IPS DF 4.7 (cell line): ENCODE measurements around the gene CALCOCO2.
A peak's percentile ranks its signal among the peaks of the same experiment; 100 is the strongest.

Experiments
- DNase-seq: peaks from one replicate; pipeline ENCODE4 v3.0.0-alpha.2; 2013; ENCODE audit warnings: low spot score; ENCODE audit errors: extremely low read depth

Gene CALCOCO2

GRCh38 chr17:48873209-48873608 lies 42.4 kb downstream of the CALCOCO2 start:
- no peak for DNase-seq

- DNase-seq, result no peak
Measured at GRCh38 chr17:48873696-48874443, 43.0 kb downstream of the CALCOCO2 start.

DNA sequence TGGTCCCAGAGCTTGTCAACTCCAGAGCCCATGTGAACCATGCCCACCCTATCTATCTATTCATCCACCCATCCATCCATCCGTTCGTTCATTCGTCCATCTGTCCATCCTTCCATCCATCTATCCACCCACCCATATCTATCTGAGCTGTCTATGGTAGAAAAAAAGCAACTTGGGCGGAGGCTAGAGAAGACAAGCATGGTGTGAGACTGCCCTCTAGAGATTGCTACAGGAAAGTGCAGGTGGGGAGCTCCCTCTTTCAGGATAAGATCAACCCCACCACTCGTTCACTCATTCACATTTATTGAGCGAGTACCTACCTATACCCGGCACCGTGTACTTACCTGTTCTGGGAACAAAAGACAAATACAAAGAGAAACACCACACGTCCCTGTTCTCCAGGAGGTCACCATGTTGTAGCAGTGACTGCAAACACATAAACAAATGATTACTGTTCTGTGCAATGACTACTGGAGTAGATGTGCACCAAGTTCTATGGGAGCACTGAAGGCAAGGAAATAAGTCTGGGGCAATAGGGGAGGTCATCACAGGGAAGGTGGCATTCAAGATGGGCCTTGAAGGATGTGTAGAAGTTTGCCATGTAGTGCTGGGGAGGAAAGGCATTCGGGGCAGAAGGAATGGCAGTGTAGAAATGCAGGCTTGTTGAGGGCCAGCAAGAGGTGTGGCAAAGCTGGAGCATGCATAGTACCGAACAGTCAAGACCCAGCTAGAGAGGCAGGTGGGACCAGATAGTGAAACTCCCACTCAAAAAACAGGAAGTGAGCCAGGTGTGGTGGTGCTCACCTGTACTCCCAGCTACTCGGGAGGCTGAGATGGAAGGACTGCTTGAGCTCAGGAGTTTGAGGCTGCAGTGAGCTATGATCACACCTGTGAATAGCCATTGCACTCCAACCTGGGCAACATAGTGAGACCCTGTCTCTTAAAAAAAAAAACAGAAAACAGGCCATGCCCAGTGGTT lies 48.4 kb downstream of the CALCOCO2 start:
- peak; percentile 71 for DNase-seq

GRCh38 chr17:48882272-48882671 lies 51.4 kb downstream of the CALCOCO2 start:
- DNase-seq, result no peak

DNA sequence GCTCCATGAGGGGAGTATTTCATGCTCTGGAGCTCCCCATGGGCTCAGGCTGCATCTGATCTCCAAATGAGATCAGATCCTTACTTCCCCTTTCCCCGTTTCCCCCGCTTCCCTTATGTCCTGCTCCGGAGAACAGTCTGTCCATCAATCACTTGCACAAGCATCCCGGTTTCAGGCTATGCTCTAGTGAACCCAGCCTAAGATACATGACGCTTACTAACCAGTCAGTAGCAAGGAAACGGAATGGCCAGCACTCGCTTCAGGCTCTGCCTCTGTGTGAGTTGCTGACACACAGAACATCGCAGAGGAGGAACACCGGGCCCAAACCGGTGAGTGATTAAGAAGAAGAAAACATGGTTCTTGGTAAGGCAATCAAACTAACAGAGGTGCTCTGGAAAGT lies 52.3 kb downstream of the CALCOCO2 start:
- no peak for DNase-seq

- no peak for DNase-seq
Measured at GRCh38 chr17:48890086-48890485, 59.3 kb downstream of the CALCOCO2 start.

DNA sequence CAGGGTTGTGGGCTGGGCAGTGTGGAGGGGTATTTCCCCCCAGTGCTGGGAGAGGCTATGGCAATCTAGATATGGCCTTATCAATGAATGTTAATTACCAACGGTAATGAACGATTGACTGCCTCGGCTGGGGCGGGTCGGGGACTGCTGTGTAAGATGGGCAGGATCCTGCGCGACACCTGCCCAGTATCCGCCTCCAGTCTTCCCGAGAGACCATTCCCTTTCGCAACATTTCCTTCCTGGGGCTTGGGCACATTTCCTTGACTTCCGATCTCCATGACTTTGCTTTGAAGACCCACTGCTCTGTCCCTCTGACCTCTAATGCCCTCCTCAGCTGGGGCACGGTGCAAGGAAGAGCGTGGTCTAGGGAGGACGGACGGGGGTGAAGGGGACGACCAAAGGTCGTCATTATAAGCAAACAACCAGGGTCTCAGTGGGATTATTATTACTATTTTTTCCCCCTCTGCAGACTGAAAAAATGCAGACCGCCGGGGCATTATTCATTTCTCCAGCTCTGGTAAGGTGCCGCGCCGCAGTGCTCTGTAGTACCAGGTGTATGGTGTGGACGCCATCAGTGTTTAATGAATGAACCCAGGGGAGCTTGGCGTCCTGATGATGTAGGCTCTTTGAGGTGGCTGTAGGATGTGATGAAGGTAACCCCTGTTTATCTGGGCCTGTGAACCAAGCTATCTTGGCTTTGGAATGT lies 62.3 kb downstream of the CALCOCO2 start:
- DNase-seq, result no peak

GRCh38 chr17:48893646-48894508 lies 63.0 kb downstream of the CALCOCO2 start:
- DNase-seq, result no peak

GRCh38 chr17:48894886-48895285 lies 64.1 kb downstream of the CALCOCO2 start:
- DNase-seq, result no peak

GRCh38 chr17:48901241-48901640 lies 70.4 kb downstream of the CALCOCO2 start:
- DNase-seq, result no peak

DNA sequence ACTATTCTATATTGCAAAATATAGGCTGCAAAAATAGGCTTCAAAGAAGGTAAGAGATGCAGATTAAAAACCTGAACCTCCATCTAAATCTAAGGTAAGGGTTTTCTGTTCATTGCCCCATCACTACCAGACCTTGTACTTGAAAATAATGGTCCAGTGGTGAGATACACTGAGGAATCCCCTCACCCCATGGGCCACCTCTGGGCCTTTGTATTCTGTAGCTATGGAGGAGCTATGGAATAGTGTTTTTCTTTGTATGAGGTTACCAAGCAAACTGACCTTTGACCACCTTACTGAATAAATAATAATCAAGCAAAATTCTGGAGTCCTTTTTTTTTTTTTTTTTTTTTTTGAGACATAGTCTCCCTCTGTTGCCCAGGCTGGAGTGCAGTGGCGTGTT lies 72.6 kb downstream of the CALCOCO2 start:
- DNase-seq, result no peak

DNA sequence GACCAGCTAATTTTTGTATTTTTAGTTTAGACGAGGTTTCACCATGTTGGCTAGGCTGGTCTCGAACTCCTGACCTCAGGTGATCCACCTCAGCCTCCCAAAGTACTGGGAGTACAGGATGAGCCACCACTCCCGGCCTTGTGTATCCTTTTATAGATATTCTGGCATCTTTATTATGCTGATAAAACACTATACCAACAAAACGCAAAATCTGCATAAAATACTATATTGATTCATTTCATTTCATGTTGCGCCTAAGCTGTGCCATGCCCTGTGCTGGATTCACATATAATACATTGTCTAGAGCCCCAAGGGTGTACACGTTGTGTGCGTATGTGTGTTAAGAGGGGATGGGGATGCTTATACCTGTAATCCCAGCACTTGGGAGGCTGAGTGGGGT lies 73.6 kb downstream of the CALCOCO2 start:
- DNase-seq, result no peak

DNA sequence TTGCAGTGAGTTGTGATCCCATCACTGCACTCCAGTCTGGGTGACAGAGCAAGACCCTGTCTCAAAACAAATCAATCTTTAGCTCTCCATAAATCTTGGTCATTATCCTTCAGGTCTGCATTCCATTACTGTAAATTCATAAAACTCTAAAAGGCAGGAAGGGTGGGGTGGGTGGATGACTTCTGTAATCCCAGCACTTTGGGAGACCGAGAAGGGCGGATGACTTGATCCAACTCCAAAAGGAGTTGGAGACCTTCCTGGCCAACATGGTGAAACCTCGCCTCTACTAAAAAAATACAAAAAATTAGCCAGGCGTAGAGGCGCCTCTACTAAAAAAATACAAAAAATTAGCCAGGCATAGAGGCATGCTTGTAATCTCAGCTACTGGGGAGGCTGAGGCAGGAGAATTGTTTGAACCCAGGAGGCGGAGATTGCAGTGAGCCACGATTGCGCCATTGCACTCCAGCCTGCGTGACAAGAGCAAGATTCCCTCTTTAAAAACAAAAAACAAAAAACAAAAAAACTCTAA lies 75.2 kb downstream of the CALCOCO2 start:
- DNase-seq, result no peak

GRCh38 chr17:48907713-48908046 lies 76.8 kb downstream of the CALCOCO2 start:
- no peak for DNase-seq

- peak; percentile 82 for DNase-seq
Measured at GRCh38 chr17:48908047-48908843, 77.4 kb downstream of the CALCOCO2 start, which contains the start of gene UBE2Z. Gene UBE2Z (plus strand): TSS chr17:48908407. CDS start chr17:48908504, 97 bp downstream.

- peak; percentile 78 for DNase-seq
Measured at GRCh38 chr17:48908853-48909394, 78.1 kb downstream of the CALCOCO2 start.

DNA sequence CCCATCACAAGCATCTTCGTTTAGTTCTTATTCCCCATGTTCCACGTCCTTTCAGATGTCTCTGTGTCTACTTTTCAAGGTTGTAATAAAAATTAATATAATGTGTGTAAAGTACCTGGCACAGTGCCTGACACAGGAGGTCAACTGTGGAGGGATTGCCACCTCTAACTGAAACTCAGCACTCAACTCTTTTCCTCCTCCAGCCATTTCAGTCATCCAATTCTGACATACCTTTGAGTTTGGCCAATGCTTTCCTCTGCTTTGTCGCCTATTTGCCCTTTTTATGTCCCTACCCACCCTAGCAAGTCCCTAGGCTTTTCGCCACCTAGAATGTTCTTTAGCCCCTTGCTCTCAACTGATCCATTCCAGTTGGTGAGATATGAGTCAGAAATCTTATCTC lies 78.9 kb downstream of the CALCOCO2 start:
- DNase-seq, result no peak

- no peak for DNase-seq
Measured at GRCh38 chr17:48910370-48910769, 79.5 kb downstream of the CALCOCO2 start.

DNA sequence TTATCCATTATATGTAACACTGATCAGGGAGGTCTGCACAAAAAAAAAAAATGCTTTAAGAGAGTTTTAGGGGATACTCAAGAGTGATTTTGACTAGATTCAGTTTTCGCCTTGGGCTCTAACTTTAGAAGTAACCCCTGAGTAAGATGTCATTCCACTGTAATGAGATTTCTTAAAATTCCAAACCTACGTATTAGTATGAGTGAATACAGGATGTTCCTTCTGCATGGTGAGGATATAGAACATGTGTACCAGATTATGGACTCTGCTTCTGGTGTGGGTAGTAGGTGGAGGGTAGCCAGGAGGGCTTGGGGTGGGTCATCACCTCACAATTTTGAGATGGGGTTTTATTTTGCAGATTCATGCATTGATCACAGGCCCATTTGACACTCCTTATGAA lies 81.6 kb downstream of the CALCOCO2 start:
- no peak for DNase-seq
